Occipital lobe (tissue), 2 donors: ENCODE measurements around the gene EOGT. TPM values are rescaled to one million over a fixed set of nuclear protein-coding genes. Genes with fewer than 3 reads are reported as not detected.

ENCODE experiments used
- DNase-seq: peaks from one replicate; lab custom pipeline; 2025; lab: John Stamatoyannopoulos, UW
- total RNA-seq: library from RNA; depleted of rRNA; stranded (reverse); fragments of >200 nt; gene quantifications from one replicate; pipeline ENCODE4 v1.2.3, GENCODE V29; 2014

The EOGT gene
- total RNA-seq = 8.6 TPM

DNA sequence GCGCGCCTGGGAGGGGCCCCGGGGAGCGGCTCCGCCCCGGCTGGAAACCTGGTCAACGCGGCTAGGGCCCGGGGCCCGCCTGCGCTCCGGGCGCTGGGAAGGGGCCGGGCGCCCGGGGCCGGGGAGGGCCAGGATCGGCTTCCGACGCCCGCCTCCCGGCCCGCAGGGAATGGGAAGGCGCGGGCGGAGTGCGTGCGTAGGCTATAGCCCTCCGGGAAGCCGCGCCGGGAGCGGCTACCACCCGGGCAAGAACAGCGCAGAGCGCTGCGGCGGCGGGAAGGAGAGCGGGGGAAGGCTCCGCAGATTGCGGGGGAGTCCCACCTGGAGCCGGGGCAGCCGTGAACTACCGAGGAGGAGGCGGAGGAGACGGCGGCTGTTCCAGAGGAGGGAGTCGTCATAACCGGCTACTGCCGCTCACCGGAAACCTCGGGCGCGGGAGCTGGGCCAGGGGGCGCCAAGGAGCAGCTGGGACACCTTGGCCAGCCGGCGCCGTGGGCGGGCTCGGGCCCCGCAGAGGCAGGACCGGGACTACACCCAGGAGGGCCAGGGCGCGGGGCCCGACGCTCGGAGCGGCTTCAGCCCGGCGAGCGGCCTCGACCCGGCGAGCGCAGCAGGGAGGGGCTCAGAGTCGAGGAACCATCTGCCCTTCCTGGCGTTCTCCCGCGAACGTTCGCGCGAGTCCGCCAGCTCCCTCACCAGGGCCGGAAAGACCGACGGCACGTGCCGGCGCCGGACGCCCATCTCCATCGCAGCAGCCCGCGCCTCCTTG is at the start of gene EOGT:
Gene EOGT, minus strand, starts transcription at position 432 of the 769 bp plus-strand sequence. CDS start 3,838 bp downstream, outside the sequence.
- peak; percentile 59 for DNase-seq

DNA sequence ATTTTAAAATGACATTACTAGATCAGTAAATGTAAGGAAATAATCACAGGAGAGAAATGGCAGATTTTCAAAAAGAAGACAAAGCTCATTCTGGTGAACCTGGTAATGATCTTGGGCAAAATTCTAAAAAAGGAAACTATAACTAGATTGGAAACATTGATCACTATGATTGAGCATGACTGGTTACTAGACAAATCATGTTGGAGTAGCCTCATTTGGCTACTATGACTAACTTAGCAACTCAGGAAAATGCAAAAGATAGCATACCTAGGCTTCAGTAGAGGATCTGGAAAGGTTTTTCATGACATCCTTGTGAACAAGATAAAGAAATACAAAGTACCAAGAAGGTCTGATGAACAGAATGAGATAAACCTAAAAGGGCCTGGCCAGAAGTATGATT is 46.2 kb upstream of the EOGT start:
- no peak for DNase-seq

DNA sequence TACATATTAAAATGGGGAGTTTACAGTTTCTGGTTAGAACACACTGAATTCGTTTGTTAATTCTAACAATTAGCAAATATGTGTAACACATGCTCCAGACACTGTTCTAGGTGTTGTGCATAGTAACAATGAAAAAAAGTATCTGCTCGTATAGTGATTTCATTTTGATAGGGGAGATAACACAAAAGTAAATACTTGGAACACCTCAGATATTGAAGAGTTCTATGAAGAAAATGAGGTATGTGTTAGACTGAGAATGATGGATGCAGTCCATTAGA is 45.4 kb upstream of the EOGT start:
- DNase-seq = no peak

GRCh38 chr3:69058180-69058946 is 44.9 kb upstream of the EOGT start:
- DNase-seq = no peak

DNA sequence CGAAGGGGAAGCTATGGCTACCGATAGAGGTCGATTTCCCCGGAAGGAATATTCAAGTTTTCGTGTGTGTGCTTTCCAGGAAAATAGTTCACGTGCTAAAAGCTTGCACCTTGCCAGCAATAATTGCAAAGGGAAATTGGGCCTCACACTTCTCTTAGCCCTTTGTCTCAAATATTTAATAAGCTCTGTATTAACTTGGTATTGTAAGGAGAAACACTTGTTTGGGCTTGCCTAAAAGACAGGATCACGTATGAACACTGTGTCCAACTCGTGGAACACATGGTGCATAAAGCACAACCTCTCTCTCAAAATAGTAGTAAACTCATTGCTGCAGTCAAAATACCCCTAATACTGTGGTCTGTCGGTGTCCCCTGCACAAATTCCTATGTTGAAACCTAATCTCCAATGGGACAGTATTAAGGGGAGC is 39.0 kb upstream of the EOGT start:
- no peak for DNase-seq

- no peak for DNase-seq
These were observed 38.4 kb upstream of the EOGT start, which contains the start of gene TMF1 for GRCh38 chr3:69051756-69052471. Gene TMF1 (minus strand): TSS chr3:69052333. CDS start chr3:69052086, 247 bp downstream.

- DNase-seq = no peak
These were observed 35.5 kb upstream of the EOGT start for GRCh38 chr3:69048990-69049389.

GRCh38 chr3:69044608-69045007 is 31.1 kb upstream of the EOGT start:
- DNase-seq = no peak

DNA sequence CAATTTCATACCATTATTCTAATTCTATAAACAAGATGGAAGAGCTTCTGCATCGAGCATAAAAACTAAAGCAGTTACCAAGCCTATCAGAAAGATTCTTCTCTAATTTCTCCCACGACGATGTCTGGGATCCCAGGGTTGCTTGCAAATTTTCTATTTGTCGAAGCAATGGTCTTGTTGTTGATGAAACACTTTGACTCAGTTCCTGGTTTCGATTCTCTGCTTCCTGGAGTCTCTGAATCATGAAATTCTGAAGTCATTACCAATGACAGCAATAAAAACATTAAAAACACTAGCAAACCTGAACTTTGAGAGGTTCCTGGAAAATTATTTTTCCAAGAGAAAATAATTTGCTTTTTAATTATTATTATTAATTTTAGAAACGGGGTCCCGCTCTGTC is 20.0 kb upstream of the EOGT start:
- no peak for DNase-seq

- no peak for DNase-seq
These were observed 19.3 kb upstream of the EOGT start for GRCh38 chr3:69032737-69033136.

DNA sequence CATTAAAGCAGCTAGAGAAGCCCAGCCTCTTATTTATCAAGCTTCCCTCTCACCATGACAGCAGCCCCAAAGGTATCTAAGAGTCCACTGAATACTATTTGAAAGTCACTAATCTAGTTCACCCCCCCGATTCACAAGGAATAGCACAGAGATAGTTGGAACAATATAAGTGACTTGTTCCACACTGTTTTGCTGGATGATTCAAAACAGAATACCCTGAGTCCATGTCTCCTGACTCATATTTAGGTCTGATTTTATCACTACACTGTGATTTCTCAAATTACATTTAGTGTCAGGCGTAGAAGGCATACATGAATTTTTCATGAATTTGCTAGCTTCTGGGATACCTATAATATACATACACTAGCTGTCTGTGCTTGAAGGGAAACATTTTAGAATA is 18.7 kb upstream of the EOGT start:
- no peak for DNase-seq

GRCh38 chr3:69031635-69032034 is 18.2 kb upstream of the EOGT start:
- DNase-seq = no peak

GRCh38 chr3:69020857-69021256 is 7.4 kb upstream of the EOGT start:
- no peak for DNase-seq

DNA sequence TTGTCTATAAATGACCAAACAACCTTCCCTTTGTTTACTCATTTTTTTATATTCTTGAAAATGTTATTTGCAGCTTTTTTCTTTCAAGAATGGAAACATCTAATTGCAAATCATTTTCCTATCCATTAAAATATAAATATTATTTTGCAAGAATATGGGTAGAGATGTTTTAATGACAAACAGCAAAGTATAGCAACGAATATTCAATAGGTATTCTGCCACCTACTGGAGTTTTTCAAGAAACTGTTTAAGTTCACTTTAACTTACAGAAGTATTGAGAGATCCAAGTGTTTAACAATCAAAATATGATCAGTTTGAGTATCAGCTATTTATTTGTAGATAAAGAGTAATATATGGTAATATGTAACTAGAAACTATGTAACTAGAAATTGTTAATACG is 6.9 kb upstream of the EOGT start:
- DNase-seq = no peak

- no peak for DNase-seq
These were observed 3.4 kb upstream of the EOGT start for GRCh38 chr3:69016901-69017300.

GRCh38 chr3:69016102-69016501 is 2.6 kb upstream of the EOGT start:
- no peak for DNase-seq

GRCh38 chr3:69014022-69014580 is 617 bp upstream of the EOGT start:
- no peak for DNase-seq

DNA sequence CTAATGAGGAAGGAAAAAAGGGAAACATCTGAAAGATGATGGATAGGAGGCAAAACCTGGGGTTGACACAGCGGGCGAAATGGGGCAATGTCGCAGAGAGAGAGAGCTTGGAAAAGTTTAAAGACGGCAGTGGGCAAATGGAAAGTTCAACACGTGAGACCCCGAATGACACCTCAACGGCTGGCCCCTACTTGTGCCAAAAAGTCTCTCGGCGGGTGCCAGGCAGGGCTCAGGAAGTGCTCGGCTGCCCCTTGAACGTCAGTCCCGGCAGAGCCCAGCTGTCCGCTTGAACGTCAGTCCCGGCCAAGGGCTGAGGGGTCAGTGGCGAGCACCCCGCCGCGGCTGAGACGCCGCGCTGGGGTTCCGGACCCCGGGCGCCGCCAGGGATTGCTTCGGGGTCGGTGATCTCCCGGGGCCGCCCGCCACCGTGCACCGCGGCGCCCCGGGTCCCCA is 658 bp downstream of the EOGT start:
- peak; percentile 6 for DNase-seq

GRCh38 chr3:69012100-69012799 is 1.2 kb downstream of the EOGT start:
- peak; percentile 25 for DNase-seq

DNA sequence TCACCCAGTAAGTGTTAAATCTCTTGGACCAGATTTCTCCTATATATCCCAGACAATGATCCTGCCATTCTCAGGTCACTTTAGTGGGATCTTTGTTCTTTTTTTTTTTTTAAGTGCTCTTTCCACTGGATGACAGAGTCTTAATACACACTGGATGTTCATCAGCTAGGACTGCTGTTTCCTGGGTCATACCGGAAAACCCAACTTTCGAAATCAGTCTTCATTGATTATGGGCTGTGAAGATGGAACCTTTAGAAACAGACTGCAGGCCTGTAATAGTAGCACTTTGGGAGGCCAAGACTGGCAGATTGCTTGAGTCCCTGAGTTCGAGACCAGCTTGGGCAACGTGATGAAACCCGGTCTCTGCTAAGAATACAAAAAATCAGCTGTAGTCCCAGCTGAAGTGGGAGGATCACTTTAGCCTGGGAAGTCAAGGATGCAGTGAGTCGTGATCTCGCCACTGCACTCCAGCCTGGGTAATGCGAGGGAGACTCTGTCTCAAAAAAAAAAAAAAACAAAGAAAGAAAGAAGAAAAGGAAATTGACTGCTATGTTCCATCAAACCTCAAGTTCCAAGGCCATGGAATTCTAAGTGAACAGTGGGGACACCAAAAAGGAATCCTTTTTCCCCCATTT is 2.3 kb downstream of the EOGT start:
- no peak for DNase-seq
